ENCODE measurements around the gene MAD1L1.

DNA sequence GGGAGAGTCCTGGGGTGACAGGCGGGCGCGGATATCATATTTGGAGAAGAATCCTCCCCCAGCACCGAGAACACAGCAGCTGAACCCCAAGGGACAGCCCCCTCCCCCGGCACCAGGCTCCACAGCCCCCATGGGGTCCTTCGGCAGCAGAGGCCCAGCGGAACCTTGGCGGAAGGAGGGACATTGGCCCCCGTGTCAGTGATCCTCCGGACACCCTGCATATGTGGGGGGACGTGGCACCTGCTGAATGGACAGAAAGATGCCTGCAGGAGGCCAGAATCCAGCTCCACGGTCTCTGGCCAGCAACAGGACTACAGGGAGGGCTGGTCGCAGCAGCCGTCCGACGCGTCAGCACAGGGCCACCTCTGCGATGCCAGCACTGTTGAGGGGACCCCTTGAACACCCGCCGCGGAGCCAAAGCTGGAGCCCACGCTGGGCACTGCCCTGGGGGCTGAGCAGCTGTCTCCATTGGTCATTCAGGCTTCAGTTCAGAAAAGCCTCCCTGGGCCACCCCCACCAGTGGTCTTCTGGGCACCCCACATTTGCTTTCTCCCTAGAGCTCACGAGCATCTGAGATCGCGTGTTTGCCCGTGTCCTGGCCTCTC, 322.6 kb downstream of the MAD1L1 start:
- TF ChIP-seq, protein P1, sequence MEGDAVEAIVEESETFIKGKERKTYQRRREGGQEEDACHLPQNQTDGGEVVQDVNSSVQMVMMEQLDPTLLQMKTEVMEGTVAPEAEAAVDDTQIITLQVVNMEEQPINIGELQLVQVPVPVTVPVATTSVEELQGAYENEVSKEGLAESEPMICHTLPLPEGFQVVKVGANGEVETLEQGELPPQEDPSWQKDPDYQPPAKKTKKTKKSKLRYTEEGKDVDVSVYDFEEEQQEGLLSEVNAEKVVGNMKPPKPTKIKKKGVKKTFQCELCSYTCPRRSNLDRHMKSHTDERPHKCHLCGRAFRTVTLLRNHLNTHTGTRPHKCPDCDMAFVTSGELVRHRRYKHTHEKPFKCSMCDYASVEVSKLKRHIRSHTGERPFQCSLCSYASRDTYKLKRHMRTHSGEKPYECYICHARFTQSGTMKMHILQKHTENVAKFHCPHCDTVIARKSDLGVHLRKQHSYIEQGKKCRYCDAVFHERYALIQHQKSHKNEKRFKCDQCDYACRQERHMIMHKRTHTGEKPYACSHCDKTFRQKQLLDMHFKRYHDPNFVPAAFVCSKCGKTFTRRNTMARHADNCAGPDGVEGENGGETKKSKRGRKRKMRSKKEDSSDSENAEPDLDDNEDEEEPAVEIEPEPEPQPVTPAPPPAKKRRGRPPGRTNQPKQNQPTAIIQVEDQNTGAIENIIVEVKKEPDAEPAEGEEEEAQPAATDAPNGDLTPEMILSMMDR (IDR thresholded peaks at IDR 0.05): no peak
- TF ChIP-seq POLR2AphosphoS5 (IDR thresholded peaks at IDR 0.05): no peak
